RWPE2 (cell line): ENCODE results near the gene PXDN.
A peak's percentile ranks its signal among the peaks of the same experiment; 100 is the strongest.
"Not testable (repeated sequence)": the region's sequence is repeated elsewhere in the genome, so short reads cannot be mapped to it uniquely, and the experiment has no call there.

ENCODE experiments used
- ATAC-seq: fragments of 200-7000 bp; cut with Tn5 transposase; 3 replicates; pipeline ENCODE4 v1.9.1; 2021; ENCODE audit warnings: low read depth
- DNase-seq: peaks from one replicate; pipeline ENCODE4 v3.0.0-alpha.2; 2020; ENCODE audit warnings: low spot score
- H3K27ac ChIP-seq: fragments of 450-650 bp; 2 replicates; pipeline ENCODE4 v1.5.1; 2017; ENCODE audit warnings: mild to moderate bottlenecking; ENCODE audit not compliant: poor library complexity, severe bottlenecking
- H3K27me3 ChIP-seq: fragments of 250-450 bp; sonication (Bioruptor Pico); 2 replicates; pipeline ENCODE4 v1.5.1; 2021; ENCODE audit warnings: mild to moderate bottlenecking, moderate library complexity; ENCODE audit not compliant: insufficient read depth, poor library complexity, severe bottlenecking
- H3K36me3 ChIP-seq: fragments of 250-450 bp; sonication (Bioruptor Pico); 2 replicates; pipeline ENCODE4 v1.5.1; 2020; ENCODE audit warnings: low read depth, mild to moderate bottlenecking, moderate library complexity
- H3K4me1 ChIP-seq: fragments of 250-450 bp; sonication (Bioruptor Pico); 2 replicates; pipeline ENCODE4 v1.5.1; 2021; ENCODE audit warnings: mild to moderate bottlenecking, moderate library complexity; ENCODE audit not compliant: insufficient read depth, poor library complexity, severe bottlenecking
- H3K4me3 ChIP-seq: fragments of 250-450 bp; sonication (Bioruptor Pico); 2 replicates; pipeline ENCODE4 v1.5.1; 2021; ENCODE audit warnings: mild to moderate bottlenecking, moderate library complexity; ENCODE audit not compliant: severe bottlenecking
- H3K9me3 ChIP-seq: fragments of 250-450 bp; sonication (Bioruptor Pico); 2 replicates; pipeline ENCODE4 v1.5.1; 2021; ENCODE audit warnings: mild to moderate bottlenecking, moderate library complexity; ENCODE audit not compliant: severe bottlenecking
- CTCF ChIP-seq: fragments of 450-650 bp; IDR thresholded peaks from one replicate; pipeline ENCODE4 v1.5.1; 2017; ENCODE audit warnings: mild to moderate bottlenecking, moderate library complexity; ENCODE audit not compliant: poor library complexity, severe bottlenecking

The PXDN gene

GRCh38 chr2:1738163-1738562 lies 6.2 kb downstream of the PXDN start:
- no peak for TF ChIP-seq CTCF
- no peak for ATAC-seq
- no peaks in the 10 kb centered on the region for H3K27me3 ChIP-seq
- peak overlapping the region; percentile 34 for H3K27ac ChIP-seq
- no peak overlapping the region for H3K4me3 ChIP-seq
- H3K9me3 ChIP-seq, result no peaks in the 10 kb centered on the region
- DNase-seq, result no peak
- peaks cover 41% of the 10 kb centered on the region for H3K36me3 ChIP-seq
- H3K4me1 ChIP-seq, result no peaks in the 10 kb centered on the region

GRCh38 chr2:1736997-1737480 lies 7.3 kb downstream of the PXDN start:
- Histone ChIP-seq H3K27me3 (no peaks in the 10 kb centered on the region), H3K36me3 (peaks cover 39% of the 10 kb centered on the region), H3K9me3 (no peaks in the 10 kb centered on the region), H3K27ac (peak overlapping the region; percentile 34), H3K4me3 (no peak overlapping the region), H3K4me1 (peaks cover 9% of the 10 kb centered on the region)
- TF ChIP-seq CTCF, result no peak
- DNase-seq, result no peak
- ATAC-seq, result peak; percentile 85

- no peaks in the 10 kb centered on the region for H3K9me3 ChIP-seq
- no peak overlapping the region for H3K4me3 ChIP-seq
- no peak for TF ChIP-seq CTCF
- no peaks in the 10 kb centered on the region for H3K27me3 ChIP-seq
- peaks cover 33% of the 10 kb centered on the region for H3K36me3 ChIP-seq
- no peak overlapping the region for H3K27ac ChIP-seq
- peaks cover 19% of the 10 kb centered on the region for H3K4me1 ChIP-seq
- no peak for DNase-seq
- ATAC-seq, result no peak
These were observed 8.3 kb downstream of the PXDN start for GRCh38 chr2:1736045-1736444.

GRCh38 chr2:1733298-1733697 lies 11.0 kb downstream of the PXDN start:
- peaks cover 45% of the 10 kb centered on the region for H3K4me1 ChIP-seq
- H3K36me3 ChIP-seq, result peaks cover 30% of the 10 kb centered on the region
- H3K27me3 ChIP-seq, H3K4me3 ChIP-seq, DNase-seq, H3K9me3 ChIP-seq, ATAC-seq: not testable (repeated sequence)
- H3K27ac ChIP-seq, result peak overlapping the region; percentile 94

- no peaks in the 10 kb centered on the region for H3K27me3 ChIP-seq
- H3K9me3 ChIP-seq, result no peaks in the 10 kb centered on the region
- DNase-seq (no peak), ATAC-seq (no peak)
- H3K36me3 ChIP-seq, result peaks cover 30% of the 10 kb centered on the region
- H3K4me1 ChIP-seq, result peaks cover 45% of the 10 kb centered on the region
- TF ChIP-seq CTCF, result no peak
- no peak overlapping the region for H3K4me3 ChIP-seq
- H3K27ac ChIP-seq, result peak overlapping the region; percentile 94
These were observed 12.1 kb downstream of the PXDN start for GRCh38 chr2:1731963-1732768.
